HCT116 (cell line): ENCODE data around the gene TMEM11. TPM values are rescaled to one million over a fixed set of nuclear protein-coding genes. Genes with fewer than 3 reads are reported as not detected.

Experiments used
- ATAC-seq: fragments of 200-7000 bp; cut with Tn5 transposase; 2 replicates; pipeline ENCODE4 v1.9.1; 2020; ENCODE audit warnings: mild to moderate bottlenecking, moderate library complexity
- BruUV-seq: library from RNA; stranded (reverse); fragments of 400-500 nt; replicated peaks from 2 replicates; lab custom pipeline; 2021; lab: Mats Ljungman, UMichigan
- CTCF ChIA-PET: fragments of 300-600 bp; sonication (Branson Sonifier 250); formaldehyde crosslinking; loops from one replicate; lab custom pipeline; 2021; ENCODE audit warnings: antibody characterized with exemption; lab: Charles Lee
- POLR2A ChIA-PET: fragments of 300-600, 350-600 bp; sonication (Branson Sonifier 250); formaldehyde crosslinking; loops from one replicate; lab custom pipeline; 2021; ENCODE audit warnings: antibody characterized with exemption; lab: Charles Lee
- RAD21 ChIA-PET, 2 experiments: fragments of 300-600 bp; sonication (Branson Sonifier 250); formaldehyde crosslinking; loops; one replicate each; lab custom pipeline; 2023; ENCODE audit warnings: low total read pairs in 2 of 2; ENCODE audit not compliant: uncharacterized antibody in 2 of 2, unreplicated experiment in 2 of 2, low non-redundant PET in 1 of 2; lab: Charles Lee
- DNase-seq: peaks from one replicate; pipeline ENCODE4 v3.0.0-alpha.2; 2010; ENCODE audit warnings: low read depth, low spot score
- H2AFZ ChIP-seq: fragments of 200-600 bp; shearing (Covaris generic), sonication (generic); 2 replicates; pipeline ENCODE4 v1.6.1; 2017; ENCODE audit warnings: low read depth, mixed run types, mixed read lengths, antibody characterized with exemption, low read length; ENCODE audit not compliant: poor library complexity, severe bottlenecking
- H3K27ac ChIP-seq: 2 replicates; pipeline ENCODE4 v1.5.1; 2012; ENCODE audit warnings: low read depth, low read length
- H3K27me3 ChIP-seq: fragments of 200-600 bp; sonication (generic); 2 replicates; pipeline ENCODE4 v1.6.1; 2016; ENCODE audit warnings: mixed run types, low read length, mixed read lengths; ENCODE audit not compliant: insufficient read depth
- H3K36me3 ChIP-seq, 2 experiments: fragments of 200-500 bp in 1 of 2; fragments of 200-600 bp in 1 of 2; sonication (Bioruptor generic) in 1 of 2; sonication (generic) in 1 of 2; 2 replicates each; pipeline versions ENCODE4 v1.5.1 to v1.6.1; 2014 to 2016; ENCODE audit warnings: low read length in 2 of 2, inconsistent platforms in 1 of 2, mixed read lengths in 1 of 2, mixed run types in 1 of 2; ENCODE audit not compliant: insufficient read depth in 2 of 2, control insufficient read depth in 1 of 2
- H3K4me1 ChIP-seq, 2 experiments: fragments of 200-600 bp in 1 of 2; sonication (generic) in 1 of 2; 2 replicates each; pipeline versions ENCODE4 v1.5.1 to v1.6.1; 2012 to 2017; ENCODE audit warnings: low read length in 2 of 2, inconsistent platforms in 1 of 2, mild to moderate bottlenecking in 1 of 2, mixed read lengths in 1 of 2, mixed run types in 1 of 2, moderate library complexity in 1 of 2; ENCODE audit not compliant: insufficient read depth in 2 of 2, control insufficient read depth in 1 of 2
- H3K4me2 ChIP-seq: fragments of 200-600 bp; sonication (generic); 2 replicates; pipeline ENCODE4 v1.6.1; 2017; ENCODE audit warnings: mixed run types, low read length, mixed read lengths
- H3K4me3 ChIP-seq, 2 experiments: fragments of 200-600 bp in 1 of 2; sonication (generic) in 1 of 2; replicated peaks in 1 of 2; 2 replicates each; pipeline ENCODE4 v1.5.1; 2011 to 2016; ENCODE audit warnings: low read length in 2 of 2, control low read depth in 1 of 2, low read depth in 1 of 2, mild to moderate bottlenecking in 1 of 2, mixed read lengths in 1 of 2, mixed run types in 1 of 2
- H3K79me2 ChIP-seq: fragments of 200-600 bp; sonication (generic); 2 replicates; pipeline ENCODE4 v1.6.1; 2017; ENCODE audit warnings: mild to moderate bottlenecking, mixed run types, low read length, moderate library complexity, mixed read lengths; ENCODE audit not compliant: insufficient read depth
- H3K9ac ChIP-seq: fragments of 200-600 bp; sonication (generic); 2 replicates; pipeline ENCODE4 v1.6.1; 2016; ENCODE audit warnings: low read length, mixed read lengths
- H3K9me2 ChIP-seq: fragments of 200-600 bp; sonication (generic), shearing (Covaris generic); 2 replicates; pipeline ENCODE4 v1.6.1; 2017; ENCODE audit warnings: mixed run types, mild to moderate bottlenecking, moderate library complexity; ENCODE audit not compliant: insufficient read depth
- H3K9me3 ChIP-seq, 2 experiments: fragments of 200-500 bp in 1 of 2; fragments of 200-600 bp in 1 of 2; sonication (Bioruptor generic) in 1 of 2; sonication (generic) in 1 of 2; 2 replicates each; pipeline ENCODE4 v1.6.1; 2014 to 2017; ENCODE audit warnings: low read length in 2 of 2, mixed read lengths in 2 of 2, inconsistent platforms in 1 of 2, low read depth in 1 of 2, mild to moderate bottlenecking in 1 of 2, mixed run types in 1 of 2, moderate library complexity in 1 of 2; ENCODE audit not compliant: control insufficient read depth in 1 of 2, insufficient read depth in 1 of 2
- H4K20me1 ChIP-seq: fragments of 200-600 bp; sonication (generic), shearing (Covaris generic); 2 replicates; pipeline ENCODE4 v1.6.1; 2017; ENCODE audit warnings: mixed run types, mild to moderate bottlenecking, moderate library complexity; ENCODE audit not compliant: insufficient read depth
- ATF3 ChIP-seq: IDR thresholded peaks from 2 replicates; pipeline ENCODE4 v1.6.1; 2012
- CBX3 ChIP-seq: IDR thresholded peaks from 2 replicates; pipeline ENCODE4 v1.6.1; 2012; ENCODE audit warnings: low read depth
- CEBPB ChIP-seq: IDR thresholded peaks from 2 replicates; pipeline ENCODE4 v1.6.1; 2012; ENCODE audit warnings: low read depth
- CTCF ChIP-seq, 3 experiments: fragments of 200-600 bp in 1 of 3; sonication (generic) in 1 of 3; IDR thresholded peaks in 2 of 3; conservative IDR thresholded peaks in 1 of 3; 2 replicates each; pipeline ENCODE4 v1.5.1; 2012 to 2017; ENCODE audit warnings: low read depth in 2 of 3, low read length in 2 of 3, antibody characterized with exemption in 1 of 3, borderline replicate concordance in 1 of 3, control low read depth in 1 of 3, mild to moderate bottlenecking in 1 of 3, mixed read lengths in 1 of 3, mixed run types in 1 of 3, moderate library complexity in 1 of 3; ENCODE audit not compliant: insufficient read depth in 1 of 3
- ELF1 ChIP-seq: IDR thresholded peaks from 2 replicates; pipeline ENCODE4 v1.6.1; 2012; ENCODE audit warnings: low read depth, borderline replicate concordance
- EZH2phosphoT487 ChIP-seq: fragments of 200-600 bp; IDR thresholded peaks from 2 replicates; pipeline ENCODE4 v1.6.1; 2018; ENCODE audit warnings: antibody characterized with exemption, borderline replicate concordance
- FOSL1 ChIP-seq: IDR thresholded peaks from 2 replicates; pipeline ENCODE4 v1.6.1; 2012; ENCODE audit warnings: low read depth
- JUND ChIP-seq: IDR thresholded peaks from 2 replicates; pipeline ENCODE4 v1.6.1; 2012
- POLR2A ChIP-seq: IDR thresholded peaks from 2 replicates; pipeline ENCODE4 v1.7.0; 2011; ENCODE audit warnings: borderline replicate concordance; ENCODE audit not compliant: insufficient read depth, insufficient read length; ENCODE audit errors: extremely low read depth
- POLR2AphosphoS5 ChIP-seq: IDR thresholded peaks from 2 replicates; pipeline ENCODE4 v1.6.1; 2011; ENCODE audit warnings: mild to moderate bottlenecking, low read depth, low read length, moderate library complexity
- RAD21 ChIP-seq: IDR thresholded peaks from 2 replicates; pipeline ENCODE4 v1.6.1; 2012; ENCODE audit warnings: low read depth, mild to moderate bottlenecking
- SIN3A ChIP-seq: IDR thresholded peaks from 2 replicates; pipeline ENCODE4 v1.6.1; 2012; ENCODE audit warnings: low read depth
- SP1 ChIP-seq: IDR thresholded peaks from 2 replicates; pipeline ENCODE4 v1.6.1; 2012; ENCODE audit warnings: low read depth
- TCF7L2 ChIP-seq: IDR thresholded peaks from 2 replicates; pipeline ENCODE4 v1.7.0; 2011; ENCODE audit warnings: borderline replicate concordance, inconsistent platforms; ENCODE audit not compliant: insufficient read depth, insufficient read length; ENCODE audit errors: extremely low read depth
- YY1 ChIP-seq: IDR thresholded peaks from 2 replicates; pipeline ENCODE4 v1.6.1; 2011; ENCODE audit warnings: low read length, low read depth, moderate library complexity, mild to moderate bottlenecking; ENCODE audit not compliant: insufficient replicate concordance; ENCODE audit errors: extremely low read depth
- ZBTB33 ChIP-seq: IDR thresholded peaks from 2 replicates; pipeline ENCODE4 v1.6.1; 2011; ENCODE audit warnings: mild to moderate bottlenecking, low read length, moderate library complexity; ENCODE audit not compliant: insufficient replicate concordance; ENCODE audit errors: extremely low read depth
- ZFX ChIP-seq: fragments of 450-650 bp; IDR thresholded peaks from 2 replicates; pipeline ENCODE4 v1.6.1; 2017
- ZNF274 ChIP-seq: fragments of 200-500 bp; sonication (Bioruptor generic); IDR thresholded peaks from 2 replicates; pipeline ENCODE4 v1.6.1; 2014; ENCODE audit warnings: mild to moderate bottlenecking, low read depth, low read length, inconsistent platforms
- intact Hi-C: fragments of 100-400 bp; cut with micrococcal nuclease; formaldehyde crosslinking; loops from 2 replicates; pipeline ENCODE4 v1.10.0; 2022
- total RNA-seq: library from RNA; stranded (reverse); gene quantifications from one replicate; pipeline ENCODE4 v1.2.1, GENCODE V29; 2021; ENCODE audit not compliant: unreplicated experiment

The TMEM11 gene
- total RNA-seq, 1 experiment from 2014 or later = 31.0 TPM

GRCh38 chr17:21204935-21205334 lies 9.0 kb downstream of the TMEM11 start:
- Histone ChIP-seq H3K9me3 (no peaks in the 10 kb centered on the region), H3K27ac (no peak overlapping the region), H3K27me3 (no peaks in the 10 kb centered on the region), H4K20me1 (no peaks in the 10 kb centered on the region), H3K36me3 (peaks cover 7 to 14% of the 10 kb centered on the region in 2 experiments; a peak in 3 of 4 replicates), H3K4me2 (no peak overlapping the region), H3K4me3 (no peak overlapping the region), H3K9ac (no peak overlapping the region), H3K79me2 (peaks cover 100% of the 10 kb centered on the region), H3K4me1 (no peaks in the 10 kb centered on the region), H3K9me2 (no peaks in the 10 kb centered on the region), H2AFZ (no peak overlapping the region)
- DNase-seq = no peak
- BruUV-seq = no TSS peak
- POLR2A ChIA-PET = no interaction called here
- intact Hi-C loops = no loop called here
- no peak for ATAC-seq
- CTCF ChIA-PET = no interaction called here
- RAD21 ChIA-PET = no interaction called here
- TF ChIP-seq SIN3A = no peak
- no peak for TF ChIP-seq CBX3
- TF ChIP-seq EZH2phosphoT487 = no peak
- TF ChIP-seq CTCF (IDR thresholded peaks at IDR 0.05 in 2 of 3, conservative IDR thresholded peaks at IDR 0.05 in 1 of 3; ENCODE audit: borderline replicate concordance in 1 of 3, insufficient read depth in 1 of 3, low read depth in 2 of 3, low read length in 2 of 3) = no peak
- no peak for TF ChIP-seq ZBTB33
- TF ChIP-seq ELF1 = no peak
- no peak for TF ChIP-seq SP1
- TF ChIP-seq FOSL1 = no peak
- no peak for TF ChIP-seq CEBPB
- no peak for TF ChIP-seq POLR2A
- TF ChIP-seq TCF7L2 = no peak
- no peak for TF ChIP-seq ZFX
- no peak for TF ChIP-seq ZNF274
- TF ChIP-seq YY1 = no peak
- TF ChIP-seq RAD21 = no peak
- TF ChIP-seq ATF3 = no peak
- no peak for TF ChIP-seq POLR2AphosphoS5
- TF ChIP-seq JUND = no peak
